T47D (cell line): ENCODE data around the gene CHRNG.
"Not testable (repeated sequence)": the region's sequence is repeated elsewhere in the genome, so short reads cannot be mapped to it uniquely, and the experiment has no call there.

Experiments
- DNase-seq, 2 experiments: peaks; one replicate each; pipeline versions ENCODE4 v3.0.0 to v3.0.0-alpha.2; 2011 to 2012; ENCODE audit warnings: low read depth in 1 of 2, low spot score in 1 of 2
- JUND ChIP-seq: IDR thresholded peaks from 2 replicates; pipeline ENCODE4 v1.6.1; 2012; ENCODE audit warnings: low read depth
- in situ Hi-C: cut with HindIII; loops from 2 replicates; pipeline ENCODE4 v1.10.0; 2016; ENCODE audit warnings: low sequenced_read_pairs, low pct_unique_long_range_greater_than_20kb

Gene CHRNG

GRCh38 chr2:232545511-232546375 is 6.3 kb downstream of the CHRNG start:
- in situ Hi-C loops: no loop called here
- DNase-seq: no peak
- no peak for TF ChIP-seq JUND

- DNase-seq: no peak
- no peak for TF ChIP-seq JUND
- in situ Hi-C loops: no loop called here
Measured at GRCh38 chr2:232547991-232548390, 8.5 kb downstream of the CHRNG start.

GRCh38 chr2:232549655-232550353 is 10.3 kb downstream of the CHRNG start:
- in situ Hi-C loops: no loop called here
- TF ChIP-seq JUND: no peak
- no peak for DNase-seq

- in situ Hi-C loops: no loop called here
- no peak for TF ChIP-seq JUND
- peak; percentile 89 to 93 for DNase-seq
Measured at GRCh38 chr2:232550354-232551249, 11.1 kb downstream of the CHRNG start, which contains the start of the genes EIF4E2 and TIGD1. Gene EIF4E2 (plus strand): TSS chr2:232550689. CDS start chr2:232550725, 36 bp downstream. Gene TIGD1 (minus strand): TSS chr2:232550557. CDS start chr2:232549882, 675 bp downstream.

GRCh38 chr2:232551250-232551638 is 11.8 kb downstream of the CHRNG start:
- no peak for DNase-seq
- TF ChIP-seq JUND: no peak
- in situ Hi-C loops: no loop called here

GRCh38 chr2:232551776-232552175 is 12.3 kb downstream of the CHRNG start:
- DNase-seq: no peak
- in situ Hi-C loops: no loop called here
- no peak for TF ChIP-seq JUND

- no peak for TF ChIP-seq JUND
- no peak for DNase-seq
- in situ Hi-C loops: no loop called here
Measured at GRCh38 chr2:232556426-232556825, 16.9 kb downstream of the CHRNG start.

- in situ Hi-C loops: no loop called here
- peak in 1 of 2 experiments; percentile 32 for DNase-seq
- TF ChIP-seq JUND: no peak
Measured at GRCh38 chr2:232562515-232563151, 23.1 kb downstream of the CHRNG start.

GRCh38 chr2:232563580-232563979 is 24.1 kb downstream of the CHRNG start:
- in situ Hi-C loops: no loop called here
- TF ChIP-seq JUND: peak; percentile 84
- peak; percentile 31 to 91 for DNase-seq

- no peak for DNase-seq
- in situ Hi-C loops: no loop called here
- TF ChIP-seq JUND: no peak
Measured at GRCh38 chr2:232567721-232568120, 28.2 kb downstream of the CHRNG start.

- in situ Hi-C loops: no loop called here
- no peak for DNase-seq
- no peak for TF ChIP-seq JUND
Measured at GRCh38 chr2:232568161-232568560, 28.7 kb downstream of the CHRNG start.

- DNase-seq: no peak
- no peak for TF ChIP-seq JUND
- in situ Hi-C loops: no loop called here
Measured at GRCh38 chr2:232569541-232569940, 30.0 kb downstream of the CHRNG start.

GRCh38 chr2:232570481-232570880 is 31.0 kb downstream of the CHRNG start:
- DNase-seq, in situ Hi-C loops: not testable (repeated sequence)
